22Rv1 (cell line): ENCODE measurements around the gene KATNB1.

Experiments
- ZFX ChIP-seq: fragments of 450-650 bp; IDR thresholded peaks from 2 replicates; pipeline ENCODE4 v1.6.1; 2017; ENCODE audit warnings: antibody characterized with exemption, borderline replicate concordance
- TF ChIP-seq, protein P1 (sequence below): fragments of 450-650 bp; IDR thresholded peaks from 2 replicates; pipeline ENCODE4 v1.5.1; 2017; ENCODE audit warnings: mild to moderate bottlenecking

GRCh38 chr16:57696240-57696639 lies 39.3 kb upstream of the KATNB1 start:
- TF ChIP-seq, protein P1, sequence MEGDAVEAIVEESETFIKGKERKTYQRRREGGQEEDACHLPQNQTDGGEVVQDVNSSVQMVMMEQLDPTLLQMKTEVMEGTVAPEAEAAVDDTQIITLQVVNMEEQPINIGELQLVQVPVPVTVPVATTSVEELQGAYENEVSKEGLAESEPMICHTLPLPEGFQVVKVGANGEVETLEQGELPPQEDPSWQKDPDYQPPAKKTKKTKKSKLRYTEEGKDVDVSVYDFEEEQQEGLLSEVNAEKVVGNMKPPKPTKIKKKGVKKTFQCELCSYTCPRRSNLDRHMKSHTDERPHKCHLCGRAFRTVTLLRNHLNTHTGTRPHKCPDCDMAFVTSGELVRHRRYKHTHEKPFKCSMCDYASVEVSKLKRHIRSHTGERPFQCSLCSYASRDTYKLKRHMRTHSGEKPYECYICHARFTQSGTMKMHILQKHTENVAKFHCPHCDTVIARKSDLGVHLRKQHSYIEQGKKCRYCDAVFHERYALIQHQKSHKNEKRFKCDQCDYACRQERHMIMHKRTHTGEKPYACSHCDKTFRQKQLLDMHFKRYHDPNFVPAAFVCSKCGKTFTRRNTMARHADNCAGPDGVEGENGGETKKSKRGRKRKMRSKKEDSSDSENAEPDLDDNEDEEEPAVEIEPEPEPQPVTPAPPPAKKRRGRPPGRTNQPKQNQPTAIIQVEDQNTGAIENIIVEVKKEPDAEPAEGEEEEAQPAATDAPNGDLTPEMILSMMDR = no peak
- TF ChIP-seq ZFX = no peak
